ENCODE measurements around the gene THG1L. TPM values are rescaled to one million over a fixed set of nuclear protein-coding genes. Genes with fewer than 3 reads are reported as not detected.

Gene THG1L
- total RNA-seq, 1 donor from 2014 or later = 10.7 TPM

DNA sequence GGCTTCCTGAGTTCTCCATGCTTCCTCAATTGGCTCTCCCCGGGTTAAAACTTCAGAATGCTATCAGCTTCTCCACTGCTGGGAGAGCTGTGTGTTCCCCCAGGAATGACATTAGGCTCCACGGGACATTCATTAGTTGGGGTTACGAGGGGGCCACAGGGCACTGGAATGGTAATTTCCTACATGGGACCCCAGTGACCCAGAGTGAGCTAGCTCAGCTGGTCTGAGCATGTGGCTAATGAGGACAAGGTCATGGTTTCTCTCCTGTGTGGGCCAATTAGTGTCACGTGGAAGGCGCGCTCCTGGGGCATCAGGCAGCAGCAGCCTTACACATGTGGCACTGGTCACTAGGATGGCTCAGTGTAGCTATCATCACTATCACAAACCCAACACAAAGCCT is 33.3 kb downstream of the THG1L start:
- H3K4me3 ChIP-seq (ENCODE audit: low read depth, low read length) = no peak overlapping the region
- TF ChIP-seq, protein P1, sequence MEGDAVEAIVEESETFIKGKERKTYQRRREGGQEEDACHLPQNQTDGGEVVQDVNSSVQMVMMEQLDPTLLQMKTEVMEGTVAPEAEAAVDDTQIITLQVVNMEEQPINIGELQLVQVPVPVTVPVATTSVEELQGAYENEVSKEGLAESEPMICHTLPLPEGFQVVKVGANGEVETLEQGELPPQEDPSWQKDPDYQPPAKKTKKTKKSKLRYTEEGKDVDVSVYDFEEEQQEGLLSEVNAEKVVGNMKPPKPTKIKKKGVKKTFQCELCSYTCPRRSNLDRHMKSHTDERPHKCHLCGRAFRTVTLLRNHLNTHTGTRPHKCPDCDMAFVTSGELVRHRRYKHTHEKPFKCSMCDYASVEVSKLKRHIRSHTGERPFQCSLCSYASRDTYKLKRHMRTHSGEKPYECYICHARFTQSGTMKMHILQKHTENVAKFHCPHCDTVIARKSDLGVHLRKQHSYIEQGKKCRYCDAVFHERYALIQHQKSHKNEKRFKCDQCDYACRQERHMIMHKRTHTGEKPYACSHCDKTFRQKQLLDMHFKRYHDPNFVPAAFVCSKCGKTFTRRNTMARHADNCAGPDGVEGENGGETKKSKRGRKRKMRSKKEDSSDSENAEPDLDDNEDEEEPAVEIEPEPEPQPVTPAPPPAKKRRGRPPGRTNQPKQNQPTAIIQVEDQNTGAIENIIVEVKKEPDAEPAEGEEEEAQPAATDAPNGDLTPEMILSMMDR (conservative IDR thresholded peaks at IDR 0.05; ENCODE audit: low read depth, low read length) = no peak

DNA sequence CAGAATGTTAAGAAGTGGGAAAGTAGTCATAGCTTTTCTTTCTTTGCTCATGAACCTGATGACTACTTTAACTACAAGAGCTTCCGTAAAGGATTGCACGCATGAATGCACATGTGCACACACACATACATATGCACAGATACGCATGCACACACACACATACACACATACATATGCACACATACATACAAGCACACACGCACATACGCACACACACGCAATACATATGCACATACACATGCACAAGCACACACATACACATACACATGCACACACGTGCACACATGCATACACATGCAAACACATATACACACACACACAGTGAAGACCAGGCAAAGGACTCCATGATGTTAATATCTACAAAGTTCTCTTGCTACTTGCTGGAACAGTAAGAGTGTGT is 35.2 kb downstream of the THG1L start:
- no peak overlapping the region for H3K4me3 ChIP-seq (ENCODE audit: low read depth, low read length)
- DNase-seq (ENCODE audit: low read depth) = no peak
- TF ChIP-seq, protein P1 (conservative IDR thresholded peaks at IDR 0.05; ENCODE audit: low read depth, low read length) = no peak

More for the DNA sequence above, 33.3 kb downstream of the THG1L start:
- no peak for DNase-seq (ENCODE audit: low read depth)

DNA sequence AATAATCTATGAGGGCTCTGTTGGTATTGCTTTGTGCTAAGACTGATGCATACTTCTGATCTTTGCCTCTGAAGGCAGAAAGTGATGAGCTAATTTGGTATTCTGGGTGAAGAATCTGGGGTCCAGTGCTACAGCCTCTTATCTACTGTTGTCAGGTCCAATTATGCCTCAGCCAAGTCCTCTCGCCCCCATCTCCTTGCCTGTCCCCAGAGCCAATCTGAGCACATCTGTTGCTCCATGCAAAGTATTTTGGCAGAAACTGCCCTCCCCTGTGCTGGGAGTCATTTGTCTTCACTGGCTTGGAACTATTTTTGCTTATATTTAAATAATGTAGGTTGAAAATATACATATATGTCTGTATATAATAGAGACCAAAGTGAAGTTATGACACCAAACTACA is 35.7 kb downstream of the THG1L start:
- DNase-seq (ENCODE audit: low read depth) = no peak
- no peak overlapping the region for H3K4me3 ChIP-seq (ENCODE audit: low read depth, low read length)
- TF ChIP-seq, protein P1 (conservative IDR thresholded peaks at IDR 0.05; ENCODE audit: low read depth, low read length) = no peak

DNA sequence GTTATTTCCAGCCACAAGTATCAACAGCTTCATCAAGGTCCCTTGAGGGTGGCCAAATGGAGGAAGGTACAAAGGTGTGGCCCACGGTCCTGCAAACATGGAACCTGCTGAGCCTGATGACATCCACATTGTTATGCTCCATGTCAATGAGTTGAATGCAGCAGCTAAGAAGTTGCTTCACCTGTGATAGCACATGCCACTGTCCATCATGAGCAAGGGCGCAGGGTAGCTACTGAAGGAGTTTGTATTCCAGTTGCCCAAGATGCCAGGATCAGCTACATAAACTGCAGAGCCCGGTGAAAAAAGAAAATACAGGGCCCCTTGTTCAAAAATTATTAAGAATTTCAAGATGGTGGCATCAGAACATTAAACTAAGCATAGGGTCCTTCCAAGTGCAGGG is 36.5 kb downstream of the THG1L start:
- no peak for DNase-seq (ENCODE audit: low read depth)
- H3K4me3 ChIP-seq (ENCODE audit: low read depth, low read length) = no peak overlapping the region
- TF ChIP-seq, protein P1 (conservative IDR thresholded peaks at IDR 0.05; ENCODE audit: low read depth, low read length) = no peak

DNA sequence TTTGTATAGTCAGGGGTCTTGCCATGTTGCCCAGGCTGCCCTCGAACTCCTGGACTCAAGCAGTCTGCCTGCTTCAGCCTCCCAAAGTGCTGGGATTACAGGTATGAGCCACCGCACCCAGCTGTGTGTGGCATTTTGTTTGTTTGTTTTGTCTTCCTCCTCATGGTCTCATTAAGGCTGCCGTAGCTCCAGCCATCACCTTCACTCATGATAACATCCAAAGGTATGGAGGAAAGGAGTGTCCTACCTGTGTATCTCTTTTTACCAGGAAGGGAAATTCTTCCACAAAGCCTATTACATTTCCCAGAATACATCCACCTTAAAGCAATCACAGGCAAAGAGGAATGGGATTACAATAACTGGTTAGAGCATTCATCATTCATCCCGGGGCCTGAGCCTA is 39.4 kb downstream of the THG1L start:
- no peak overlapping the region for H3K4me3 ChIP-seq (ENCODE audit: low read depth, low read length)
- TF ChIP-seq, protein P1 (conservative IDR thresholded peaks at IDR 0.05; ENCODE audit: low read depth, low read length) = no peak
- DNase-seq (ENCODE audit: low read depth) = no peak

DNA sequence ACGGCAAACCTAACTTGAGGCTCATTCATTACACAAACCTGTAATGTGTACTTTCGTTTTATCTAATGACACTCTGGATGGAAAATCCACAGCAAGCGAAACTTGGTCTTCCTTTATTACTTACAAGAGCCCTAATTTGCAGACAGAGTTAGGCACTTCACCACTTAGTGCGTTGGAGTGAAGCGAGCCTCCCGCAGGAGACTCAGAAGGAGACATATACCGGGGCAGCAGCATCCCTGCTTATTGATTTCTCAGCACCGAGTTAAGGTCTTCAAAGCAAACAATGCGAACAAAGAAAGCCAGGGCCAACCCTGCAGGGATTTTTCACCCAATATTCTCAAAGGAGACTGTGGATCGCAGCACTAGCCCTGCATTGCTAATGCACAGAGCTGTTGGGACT is 40.9 kb downstream of the THG1L start:
- no peak overlapping the region for H3K4me3 ChIP-seq (ENCODE audit: low read depth, low read length)
- no peak for DNase-seq (ENCODE audit: low read depth)
- TF ChIP-seq, protein P1 (conservative IDR thresholded peaks at IDR 0.05; ENCODE audit: low read depth, low read length) = no peak

DNA sequence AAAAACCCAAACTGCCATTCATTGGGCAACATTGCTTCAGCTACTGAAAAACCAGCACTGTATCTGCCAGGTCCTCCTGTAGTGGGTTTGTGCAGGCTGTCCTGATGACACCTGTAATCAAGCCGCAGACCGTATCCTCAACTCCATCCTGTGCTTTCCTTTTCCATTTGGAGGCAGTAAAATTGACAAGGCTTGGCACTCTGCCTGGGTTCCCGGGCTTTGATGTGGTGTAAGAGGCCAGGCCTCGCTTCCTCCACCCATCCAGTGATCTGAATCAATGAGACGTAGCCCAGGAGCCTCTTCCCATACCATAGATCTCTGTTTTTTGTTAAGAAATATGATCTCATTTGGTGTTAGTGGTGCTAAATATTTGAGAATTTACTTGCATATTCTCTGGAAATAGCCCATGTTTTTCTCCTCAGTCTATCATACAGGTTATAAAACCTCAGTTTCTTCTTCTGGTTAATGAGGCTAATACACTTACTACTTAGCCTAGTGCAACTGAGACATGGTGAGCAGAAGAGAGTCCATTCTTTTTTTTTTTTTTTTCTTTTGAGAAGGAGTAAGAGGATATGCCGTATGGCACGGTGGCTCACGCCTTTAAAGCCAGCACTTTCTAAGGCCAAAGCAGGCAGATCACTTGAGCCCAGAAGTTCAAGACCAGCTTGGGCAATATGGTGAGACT is 47.0 kb downstream of the THG1L start:
- no peak for DNase-seq (ENCODE audit: low read depth)
- H3K4me3 ChIP-seq (ENCODE audit: low read depth, low read length) = no peak overlapping the region
- TF ChIP-seq, protein P1 (conservative IDR thresholded peaks at IDR 0.05; ENCODE audit: low read depth, low read length) = no peak

All from epithelial cell of proximal tubule (primary cell).